ENCODE measurements around the gene TPM2. TPM values are rescaled to one million over a fixed set of nuclear protein-coding genes. Genes with fewer than 3 reads are reported as not detected.

Gene TPM2
- total and polyA plus RNA-seq, 4 donors = 4.2 to 31.4 (median 14.0) TPM

- H3K27me3 ChIP-seq (ENCODE audit: control insufficient read depth in 4 of 4, insufficient read depth in 4 of 4, low read length in 3 of 4) = no peaks in the 10 kb centered on the region
- no peak for DNase-seq (ENCODE audit: low spot score)
- TF ChIP-seq ATF3 (IDR thresholded peaks at IDR 0.05) = no peak
- no peak for TF ChIP-seq EGR1 (IDR thresholded peaks at IDR 0.05; ENCODE audit: low read depth in 2 of 2)
- TF ChIP-seq TAF1 (conservative IDR thresholded peaks at IDR 0.05) = no peak
- TF ChIP-seq GABPA (IDR thresholded peaks at IDR 0.05 in 1 of 2, conservative IDR thresholded peaks at IDR 0.05 in 1 of 2) = no peak
- TF ChIP-seq NR2F2 (IDR thresholded peaks at IDR 0.05) = no peak
- TF ChIP-seq FOXA2 (IDR thresholded peaks at IDR 0.05) = no peak
- TF ChIP-seq, protein P1, sequence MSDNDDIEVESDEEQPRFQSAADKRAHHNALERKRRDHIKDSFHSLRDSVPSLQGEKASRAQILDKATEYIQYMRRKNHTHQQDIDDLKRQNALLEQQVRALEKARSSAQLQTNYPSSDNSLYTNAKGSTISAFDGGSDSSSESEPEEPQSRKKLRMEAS (IDR thresholded peaks at IDR 0.05) = no peak
- no peak for TF ChIP-seq FOXA1 (IDR thresholded peaks at IDR 0.05)
- TF ChIP-seq, protein P2, sequence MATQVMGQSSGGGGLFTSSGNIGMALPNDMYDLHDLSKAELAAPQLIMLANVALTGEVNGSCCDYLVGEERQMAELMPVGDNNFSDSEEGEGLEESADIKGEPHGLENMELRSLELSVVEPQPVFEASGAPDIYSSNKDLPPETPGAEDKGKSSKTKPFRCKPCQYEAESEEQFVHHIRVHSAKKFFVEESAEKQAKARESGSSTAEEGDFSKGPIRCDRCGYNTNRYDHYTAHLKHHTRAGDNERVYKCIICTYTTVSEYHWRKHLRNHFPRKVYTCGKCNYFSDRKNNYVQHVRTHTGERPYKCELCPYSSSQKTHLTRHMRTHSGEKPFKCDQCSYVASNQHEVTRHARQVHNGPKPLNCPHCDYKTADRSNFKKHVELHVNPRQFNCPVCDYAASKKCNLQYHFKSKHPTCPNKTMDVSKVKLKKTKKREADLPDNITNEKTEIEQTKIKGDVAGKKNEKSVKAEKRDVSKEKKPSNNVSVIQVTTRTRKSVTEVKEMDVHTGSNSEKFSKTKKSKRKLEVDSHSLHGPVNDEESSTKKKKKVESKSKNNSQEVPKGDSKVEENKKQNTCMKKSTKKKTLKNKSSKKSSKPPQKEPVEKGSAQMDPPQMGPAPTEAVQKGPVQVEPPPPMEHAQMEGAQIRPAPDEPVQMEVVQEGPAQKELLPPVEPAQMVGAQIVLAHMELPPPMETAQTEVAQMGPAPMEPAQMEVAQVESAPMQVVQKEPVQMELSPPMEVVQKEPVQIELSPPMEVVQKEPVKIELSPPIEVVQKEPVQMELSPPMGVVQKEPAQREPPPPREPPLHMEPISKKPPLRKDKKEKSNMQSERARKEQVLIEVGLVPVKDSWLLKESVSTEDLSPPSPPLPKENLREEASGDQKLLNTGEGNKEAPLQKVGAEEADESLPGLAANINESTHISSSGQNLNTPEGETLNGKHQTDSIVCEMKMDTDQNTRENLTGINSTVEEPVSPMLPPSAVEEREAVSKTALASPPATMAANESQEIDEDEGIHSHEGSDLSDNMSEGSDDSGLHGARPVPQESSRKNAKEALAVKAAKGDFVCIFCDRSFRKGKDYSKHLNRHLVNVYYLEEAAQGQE (IDR thresholded peaks at IDR 0.05) = no peak
- TF ChIP-seq HNF4G (IDR thresholded peaks at IDR 0.05) = no peak
- TF ChIP-seq RAD21 (IDR thresholded peaks at IDR 0.05) = no peak
- no peak for TF ChIP-seq ZBTB33 (IDR thresholded peaks at IDR 0.05)
- TF ChIP-seq JUND (IDR thresholded peaks at IDR 0.05) = no peak
- TF ChIP-seq HNF4A (conservative IDR thresholded peaks at IDR 0.05) = no peak
- TF ChIP-seq, protein P3, sequence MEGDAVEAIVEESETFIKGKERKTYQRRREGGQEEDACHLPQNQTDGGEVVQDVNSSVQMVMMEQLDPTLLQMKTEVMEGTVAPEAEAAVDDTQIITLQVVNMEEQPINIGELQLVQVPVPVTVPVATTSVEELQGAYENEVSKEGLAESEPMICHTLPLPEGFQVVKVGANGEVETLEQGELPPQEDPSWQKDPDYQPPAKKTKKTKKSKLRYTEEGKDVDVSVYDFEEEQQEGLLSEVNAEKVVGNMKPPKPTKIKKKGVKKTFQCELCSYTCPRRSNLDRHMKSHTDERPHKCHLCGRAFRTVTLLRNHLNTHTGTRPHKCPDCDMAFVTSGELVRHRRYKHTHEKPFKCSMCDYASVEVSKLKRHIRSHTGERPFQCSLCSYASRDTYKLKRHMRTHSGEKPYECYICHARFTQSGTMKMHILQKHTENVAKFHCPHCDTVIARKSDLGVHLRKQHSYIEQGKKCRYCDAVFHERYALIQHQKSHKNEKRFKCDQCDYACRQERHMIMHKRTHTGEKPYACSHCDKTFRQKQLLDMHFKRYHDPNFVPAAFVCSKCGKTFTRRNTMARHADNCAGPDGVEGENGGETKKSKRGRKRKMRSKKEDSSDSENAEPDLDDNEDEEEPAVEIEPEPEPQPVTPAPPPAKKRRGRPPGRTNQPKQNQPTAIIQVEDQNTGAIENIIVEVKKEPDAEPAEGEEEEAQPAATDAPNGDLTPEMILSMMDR (IDR thresholded peaks at IDR 0.05; ENCODE audit: low read depth, low read length, missing input control) = no peak
- TF ChIP-seq SP1 (IDR thresholded peaks at IDR 0.05) = no peak
- no peak for TF ChIP-seq RXRA (IDR thresholded peaks at IDR 0.05)
- TF ChIP-seq YY1 (IDR thresholded peaks at IDR 0.05) = no peak
- H3K4me1 ChIP-seq (ENCODE audit: control insufficient read depth in 4 of 4, insufficient read depth in 4 of 4, low read length in 3 of 4) = no peaks in the 10 kb centered on the region
- peaks cover 53 to 97% (median 96%) of the 10 kb centered on the region in 4 donors for H3K36me3 ChIP-seq (ENCODE audit: control insufficient read depth in 4 of 4, insufficient read depth in 3 of 4, low read depth in 1 of 4, low read length in 3 of 4)
- H3K9me3 ChIP-seq (ENCODE audit: control insufficient read depth in 4 of 4, low read length in 3 of 4) = no peaks in the 10 kb centered on the region
- 92% methylated on average over 15 of the region's 15 CpGs for WGBS
- no peak overlapping the region for H3K4me3 ChIP-seq (ENCODE audit: low read depth in 1 of 3, low read length in 3 of 3)
- H3K27ac ChIP-seq (ENCODE audit: low read depth in 1 of 2, low read length in 2 of 2) = no peak overlapping the region
- no peak overlapping the region for H3K9ac ChIP-seq (ENCODE audit: low read depth in 1 of 2, low read length in 2 of 2)
Measured at GRCh38 chr9:35718721-35719511, 29.2 kb upstream of the TPM2 start.
